Measurements from ENCODE around the gene ATE1.
A peak's percentile ranks its signal among the peaks of the same experiment; 100 is the strongest.
"Not testable (repeated sequence)": the region's sequence is repeated elsewhere in the genome, so short reads cannot be mapped to it uniquely, and the experiment has no call there.

The ATE1 gene

GRCh38 chr10:121927841-121928527 is at the start of gene ATE1:
ATE1 (minus strand) TSS chr10:121928031; CDS start chr10:121927949, 82 bp downstream.
- DNase-seq: peak; percentile 63

- no peak for DNase-seq
These were observed 48.8 kb upstream of the ATE1 start for GRCh38 chr10:121976607-121977006.

- DNase-seq: no peak
These were observed 47.7 kb upstream of the ATE1 start for GRCh38 chr10:121975295-121976086.

- peak; percentile 37 for DNase-seq
These were observed 46.9 kb upstream of the ATE1 start, which contains the start of gene NSMCE4A for GRCh38 chr10:121974535-121975294. NSMCE4A (minus strand) TSS chr10:121975217; CDS start chr10:121975165, 52 bp downstream.

- no peak for DNase-seq
These were observed 46.2 kb upstream of the ATE1 start for GRCh38 chr10:121974019-121974534.

- not testable (repeated sequence) for DNase-seq
These were observed 41.3 kb upstream of the ATE1 start for GRCh38 chr10:121969086-121969485.

- DNase-seq: no peak
These were observed 38.2 kb upstream of the ATE1 start for GRCh38 chr10:121965996-121966395.

- no peak for DNase-seq
These were observed 33.6 kb upstream of the ATE1 start for GRCh38 chr10:121961456-121961855.

- DNase-seq: no peak
These were observed 31.8 kb upstream of the ATE1 start for GRCh38 chr10:121959671-121960070.

GRCh38 chr10:121956111-121957061 is 28.6 kb upstream of the ATE1 start:
- DNase-seq: no peak

GRCh38 chr10:121952226-121952625 is 24.4 kb upstream of the ATE1 start:
- no peak for DNase-seq

GRCh38 chr10:121949451-121949850 is 21.6 kb upstream of the ATE1 start:
- no peak for DNase-seq

- peak; percentile 13 for DNase-seq
These were observed 21.2 kb upstream of the ATE1 start for GRCh38 chr10:121949049-121949448.

GRCh38 chr10:121947343-121948330 is 19.8 kb upstream of the ATE1 start:
- DNase-seq: no peak

- DNase-seq: no peak
These were observed 15.1 kb upstream of the ATE1 start for GRCh38 chr10:121942749-121943416.

GRCh38 chr10:121941532-121941931 is 13.7 kb upstream of the ATE1 start:
- DNase-seq: no peak

- DNase-seq: no peak
These were observed 8.5 kb upstream of the ATE1 start for GRCh38 chr10:121936295-121936694.

GRCh38 chr10:121935702-121936101 is 7.9 kb upstream of the ATE1 start:
- no peak for DNase-seq

- DNase-seq: not testable (repeated sequence)
These were observed 2.6 kb upstream of the ATE1 start for GRCh38 chr10:121930268-121931085.
